GM10248 (cell line): ENCODE results near the gene SPATA25.
A peak's percentile ranks its signal among the peaks of the same experiment; 100 is the strongest.

Experiments
- CTCF ChIA-PET: fragments of 300-600 bp; sonication (Branson Sonifier 250); formaldehyde crosslinking; extraction: SDS; loops from one replicate; lab custom pipeline; 2021; ENCODE audit warnings: antibody characterized with exemption; lab: Yijun Ruan, JAX
- POLR2A ChIA-PET: fragments of 350-650 bp; sonication (Branson Sonifier 250); formaldehyde crosslinking; extraction: SDS; loops from one replicate; lab custom pipeline; 2020; ENCODE audit warnings: antibody characterized with exemption; lab: Yijun Ruan, JAX
- DNase-seq: peaks from one replicate; pipeline ENCODE4 v3.0.0; 2012; ENCODE audit errors: extremely low spot score
- TF ChIP-seq, protein P1 (sequence below): IDR thresholded peaks from 2 replicates; pipeline ENCODE4 v1.5.1; 2012; ENCODE audit warnings: mild to moderate bottlenecking, low read depth; ENCODE audit errors: extremely low read depth, missing control alignments, control extremely low read depth

SPATA25 gene

GRCh38 chr20:45861221-45862075, 26.0 kb downstream of the SPATA25 start:
- no peak for DNase-seq
- TF ChIP-seq, protein P1, sequence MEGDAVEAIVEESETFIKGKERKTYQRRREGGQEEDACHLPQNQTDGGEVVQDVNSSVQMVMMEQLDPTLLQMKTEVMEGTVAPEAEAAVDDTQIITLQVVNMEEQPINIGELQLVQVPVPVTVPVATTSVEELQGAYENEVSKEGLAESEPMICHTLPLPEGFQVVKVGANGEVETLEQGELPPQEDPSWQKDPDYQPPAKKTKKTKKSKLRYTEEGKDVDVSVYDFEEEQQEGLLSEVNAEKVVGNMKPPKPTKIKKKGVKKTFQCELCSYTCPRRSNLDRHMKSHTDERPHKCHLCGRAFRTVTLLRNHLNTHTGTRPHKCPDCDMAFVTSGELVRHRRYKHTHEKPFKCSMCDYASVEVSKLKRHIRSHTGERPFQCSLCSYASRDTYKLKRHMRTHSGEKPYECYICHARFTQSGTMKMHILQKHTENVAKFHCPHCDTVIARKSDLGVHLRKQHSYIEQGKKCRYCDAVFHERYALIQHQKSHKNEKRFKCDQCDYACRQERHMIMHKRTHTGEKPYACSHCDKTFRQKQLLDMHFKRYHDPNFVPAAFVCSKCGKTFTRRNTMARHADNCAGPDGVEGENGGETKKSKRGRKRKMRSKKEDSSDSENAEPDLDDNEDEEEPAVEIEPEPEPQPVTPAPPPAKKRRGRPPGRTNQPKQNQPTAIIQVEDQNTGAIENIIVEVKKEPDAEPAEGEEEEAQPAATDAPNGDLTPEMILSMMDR: no peak
- ChIA-PET POLR2A (no interaction called here), CTCF (interaction anchor here (1.5 kb wide), 1 partner anchor 20 kb away, joined by 3 read pairs; no protein-coding TSS in a partner anchor)

DNA sequence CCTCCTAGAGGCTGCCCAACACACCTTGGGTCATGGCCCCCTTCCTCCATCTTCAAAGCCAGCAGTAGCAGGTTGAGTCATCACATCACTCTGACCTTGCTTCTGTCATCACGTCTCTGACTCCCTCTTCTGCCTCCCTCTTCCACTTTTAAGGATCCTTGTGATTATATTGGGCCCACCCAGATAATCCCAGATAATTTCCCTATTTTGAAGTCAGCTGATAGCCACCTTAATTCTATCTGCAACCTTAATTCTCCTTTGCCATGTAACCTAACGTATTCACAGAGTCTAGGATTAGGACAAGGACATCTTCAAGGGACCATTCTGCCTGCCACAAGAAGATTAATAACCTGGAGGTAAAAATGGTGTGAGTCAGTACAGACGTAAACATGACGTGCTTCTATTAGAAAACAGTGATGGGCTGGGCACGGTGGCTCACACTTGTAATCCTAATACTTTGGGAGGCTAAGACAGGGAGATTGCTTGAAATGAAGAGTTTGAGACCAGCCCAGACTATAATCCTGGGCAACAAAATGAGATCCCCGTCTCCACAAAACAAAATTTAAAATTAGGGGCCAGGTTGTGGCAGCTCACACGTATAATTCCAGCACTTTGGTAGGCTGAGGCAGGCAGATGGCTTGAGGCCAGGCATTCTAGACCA, 26.7 kb downstream of the SPATA25 start:
- CTCF ChIA-PET: interaction anchor here (1.5 kb wide), 1 partner anchor 21 kb away, joined by 3 read pairs; no protein-coding TSS in a partner anchor
- POLR2A ChIA-PET: interaction anchor here (0.7 kb wide), 1 partner anchor 109 kb away, joined by 4 read pairs; no protein-coding TSS in a partner anchor
- TF ChIP-seq, protein P1: no peak

GRCh38 chr20:45859916-45860315, 27.5 kb downstream of the SPATA25 start:
- DNase-seq: no peak
- CTCF ChIA-PET: interaction anchor here (0.6 to 1.5 kb wide), 2 partner anchors 22 to 60 kb away, joined by 3 read pairs; no protein-coding TSS in a partner anchor
- TF ChIP-seq, protein P1: no peak
- POLR2A ChIA-PET: interaction anchor here (0.7 kb wide), 1 partner anchor 109 kb away, joined by 4 read pairs; no protein-coding TSS in a partner anchor

More for the DNA sequence above, 26.7 kb downstream of the SPATA25 start:
- no peak for DNase-seq

- ChIA-PET CTCF (interaction anchor here (1.0 to 2.3 kb wide), 3 partner anchors 16 to 66 kb away, joined by 3 to 7 read pairs (median 3); partner anchors contain the start of genes DNTTIP1 and WFDC3), POLR2A (no interaction called here)
- TF ChIP-seq, protein P1: no peak
- peak; percentile 81 for DNase-seq
Measured at GRCh38 chr20:45857882-45858216, 29.6 kb downstream of the SPATA25 start.

DNA sequence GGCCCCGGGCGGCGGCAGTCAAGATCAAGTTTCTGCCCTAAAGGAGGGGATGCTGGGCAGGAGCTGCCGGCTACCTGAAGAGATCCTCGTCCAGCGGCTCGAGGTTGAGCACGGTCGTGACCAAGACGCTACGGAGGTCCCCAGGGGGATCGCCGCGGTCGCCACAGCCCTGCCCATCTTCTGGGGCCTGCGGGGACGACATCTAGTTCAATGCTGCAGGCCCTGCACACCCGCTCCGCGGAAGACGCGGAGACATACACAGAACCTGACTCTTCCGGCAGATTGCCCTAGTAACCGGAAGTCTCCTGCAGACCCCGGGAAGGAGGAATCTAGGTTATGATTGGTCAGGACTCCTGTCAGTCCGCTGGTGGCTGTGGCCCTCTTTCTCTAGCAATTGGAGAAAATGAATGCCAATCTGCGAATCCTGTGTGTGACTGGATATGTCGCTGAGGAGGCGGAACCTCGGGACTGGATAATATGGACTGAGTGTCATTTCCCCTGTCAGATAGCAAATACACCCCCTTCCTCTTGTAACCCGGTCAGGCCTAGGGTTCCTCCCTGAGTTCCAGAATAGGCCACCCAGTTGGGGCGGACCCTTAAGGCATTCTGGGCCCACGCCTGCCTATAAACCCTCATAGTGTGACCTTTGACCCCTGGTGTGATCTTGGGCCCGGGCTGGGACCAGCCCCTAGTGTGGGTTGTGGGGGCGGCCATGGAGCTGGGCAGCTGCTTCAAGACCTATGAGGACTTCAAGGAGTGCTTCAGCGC, 30.1 kb downstream of the SPATA25 start, which contains the start of the genes ACOT8 and ZSWIM3:
Gene ACOT8 (minus strand): TSS at position 279 of the 768 bp plus-strand sequence. CDS start 77 bp downstream, at position 202.
Gene ZSWIM3 (plus strand): TSS at position 501 of the 768 bp plus-strand sequence. CDS start 212 bp downstream, at position 713.
- TF ChIP-seq, protein P1: no peak
- peak; percentile 100 for DNase-seq
- POLR2A ChIA-PET: no interaction called here
- CTCF ChIA-PET: interaction anchor here (1.0 to 2.3 kb wide), 3 partner anchors 15 to 65 kb away, joined by 3 to 7 read pairs (median 3); partner anchors contain the start of genes DNTTIP1 and WFDC3
